ENCODE results near the gene ACP5.

ACP5 gene

GRCh38 chr19:11597202-11598102, 20.0 kb upstream of the ACP5 start, which contains the start of gene ZNF627 (continued):
- TF ChIP-seq ZNF133 (tag by site-specific recombination; IDR thresholded peaks at IDR 0.05) (0 out of 2 replicates have a peak, but pooled peaks have one; percentile 8), ZNF501 (tag by site-specific recombination; IDR thresholded peaks at IDR 0.05) (peak; percentile 80), ZNF785 (tag by site-specific recombination; IDR thresholded peaks at IDR 0.05) (0 out of 2 replicates have a peak, but pooled peaks have one; percentile 33), ZNF391 (tag by site-specific recombination; IDR thresholded peaks at IDR 0.05; ENCODE audit: borderline replicate concordance, low read depth) (peak; percentile 84), ZNF2 (tag by site-specific recombination; IDR thresholded peaks at IDR 0.05) (peak; percentile 25; the same call in 1 of the 2 replicates), ZNF335 (tag by site-specific recombination; conservative IDR thresholded peaks at IDR 0.05) (peak; percentile 91), REPIN1 (tag by site-specific recombination; IDR thresholded peaks at IDR 0.05; ENCODE audit: low read depth) (0 out of 2 replicates have a peak, but pooled peaks have one; percentile 67), ZNF843 (tag by site-specific recombination; IDR thresholded peaks at IDR 0.05) (peak; percentile 73), ZNF791 (tag by site-specific recombination; IDR thresholded peaks at IDR 0.05) (no peak), ZNF398 (tag by site-specific recombination; IDR thresholded peaks at IDR 0.05) (peak; percentile 26; the same call in 1 of the 2 replicates), ZNF704 (tag by site-specific recombination; IDR thresholded peaks at IDR 0.05) (no peak), SETDB1 (IDR thresholded peaks at IDR 0.05; ENCODE audit: insufficient read length, low read length) (no peak), ZNF138 (tag by site-specific recombination; IDR thresholded peaks at IDR 0.05; ENCODE audit: borderline replicate concordance) (no peak), ZNF600 (tag by site-specific recombination; IDR thresholded peaks at IDR 0.05) (0 out of 2 replicates have a peak, but pooled peaks have one; percentile 26), TSHZ1 (tag by site-specific recombination; IDR thresholded peaks at IDR 0.05; ENCODE audit: borderline replicate concordance) (no peak), ZNF571 (tag by site-specific recombination; IDR thresholded peaks at IDR 0.05) (no peak), ZNF658 (tag by site-specific recombination; IDR thresholded peaks at IDR 0.05) (no peak), ZNF610 (tag by site-specific recombination; IDR thresholded peaks at IDR 0.05; ENCODE audit: borderline replicate concordance) (no peak), OSR2 (tag by site-specific recombination; IDR thresholded peaks at IDR 0.05) (no peak), ZEB2 (tag by site-specific recombination; IDR thresholded peaks at IDR 0.05) (peak; percentile 88), ZNF112 (tag by site-specific recombination; IDR thresholded peaks at IDR 0.05) (no peak), PRDM1 (tag by site-specific recombination; IDR thresholded peaks at IDR 0.05) (no peak), BCL11B (tag by site-specific recombination; IDR thresholded peaks at IDR 0.05; ENCODE audit: low read depth) (peak; percentile 84), ZNF280D (tag by site-specific recombination; IDR thresholded peaks at IDR 0.05) (no peak), ZNF416 (tag by site-specific recombination; IDR thresholded peaks at IDR 0.05) (no peak), ZNF324 (tag by site-specific recombination; IDR thresholded peaks at IDR 0.05) (peak; percentile 87), ZNF354C (tag by site-specific recombination; IDR thresholded peaks at IDR 0.05; ENCODE audit: borderline replicate concordance, low read depth) (no peak), ZNF621 (tag by site-specific recombination; IDR thresholded peaks at IDR 0.05) (no peak), CTCF (tag by site-specific recombination; IDR thresholded peaks at IDR 0.05) (peak; percentile 86)
